Loucy (cell line): ENCODE data around the gene MACO1.

Experiments
- H2AFZ ChIP-seq: fragments of 200-600 bp; sonication (generic); 2 replicates; pipeline ENCODE4 v1.6.0; 2016; ENCODE audit warnings: antibody characterized with exemption, mild to moderate bottlenecking, low read length, moderate library complexity
- H3F3A ChIP-seq: fragments of 200-600 bp; 2 replicates; pipeline ENCODE4 v1.6.0; 2016; ENCODE audit warnings: antibody characterized with exemption, low read depth, mild to moderate bottlenecking
- H3K27me3 ChIP-seq: fragments of 200-600 bp; sonication (generic); 2 replicates; pipeline ENCODE4 v1.6.1; 2014; ENCODE audit warnings: low read length, mild to moderate bottlenecking; ENCODE audit not compliant: insufficient read depth, poor library complexity, severe bottlenecking
- H3K36me3 ChIP-seq: fragments of 200-600 bp; sonication (generic); 2 replicates; pipeline ENCODE4 v1.6.1; 2016; ENCODE audit warnings: low read length; ENCODE audit not compliant: insufficient read depth
- H3K4me1 ChIP-seq: fragments of 200-600 bp; sonication (generic); 2 replicates; pipeline ENCODE4 v1.5.1; 2014; ENCODE audit warnings: low read length, mild to moderate bottlenecking; ENCODE audit not compliant: insufficient read depth, poor library complexity, severe bottlenecking
- H3K4me2 ChIP-seq: fragments of 200-600 bp; sonication (generic); 2 replicates; pipeline ENCODE4 v1.6.0; 2014; ENCODE audit warnings: antibody characterized with exemption, low read length, low read depth, mild to moderate bottlenecking; ENCODE audit not compliant: poor library complexity, severe bottlenecking
- H3K4me3 ChIP-seq: fragments of 200-600 bp; sonication (generic); 2 replicates; pipeline ENCODE4 v1.5.1; 2014; ENCODE audit warnings: low read length, mild to moderate bottlenecking, mixed read lengths; ENCODE audit not compliant: poor library complexity, severe bottlenecking
- H3K79me2 ChIP-seq: fragments of 200-600 bp; sonication (generic); 2 replicates; pipeline ENCODE4 v1.6.1; 2014; ENCODE audit warnings: low read length; ENCODE audit not compliant: insufficient read depth
- H3K9ac ChIP-seq: fragments of 200-600 bp; sonication (generic); 2 replicates; pipeline ENCODE4 v1.6.0; 2014; ENCODE audit warnings: mild to moderate bottlenecking, low read depth, low read length, moderate library complexity; ENCODE audit not compliant: poor library complexity, severe bottlenecking
- H3K9me2 ChIP-seq: fragments of 200-600 bp; sonication (generic); replicated peaks from 2 replicates; pipeline ENCODE4 v1.6.1; 2016; ENCODE audit warnings: low read depth, low read length, mixed read lengths
- H3K9me3 ChIP-seq: fragments of 200-600 bp; sonication (generic); 2 replicates; pipeline ENCODE4 v1.6.1; 2014; ENCODE audit warnings: mild to moderate bottlenecking, antibody characterized with exemption, low read length, low read depth; ENCODE audit not compliant: insufficient read depth
- H4K20me1 ChIP-seq: fragments of 200-600 bp; sonication (generic); 2 replicates; pipeline ENCODE4 v1.6.0; 2014; ENCODE audit warnings: antibody characterized with exemption, low read length, mild to moderate bottlenecking; ENCODE audit not compliant: insufficient read depth, poor library complexity, severe bottlenecking
- EZH2phosphoT487 ChIP-seq: fragments of 200-600 bp; IDR thresholded peaks from 2 replicates; pipeline ENCODE4 v1.6.1; 2018; ENCODE audit warnings: antibody characterized with exemption, mild to moderate bottlenecking, moderate library complexity, borderline replicate concordance
- TF ChIP-seq, protein P1 (sequence below): fragments of 200-600 bp; sonication (generic); conservative IDR thresholded peaks from 2 replicates; pipeline ENCODE4 v1.5.1; 2014; ENCODE audit warnings: mild to moderate bottlenecking, antibody characterized with exemption, low read length

The MACO1 gene

DNA sequence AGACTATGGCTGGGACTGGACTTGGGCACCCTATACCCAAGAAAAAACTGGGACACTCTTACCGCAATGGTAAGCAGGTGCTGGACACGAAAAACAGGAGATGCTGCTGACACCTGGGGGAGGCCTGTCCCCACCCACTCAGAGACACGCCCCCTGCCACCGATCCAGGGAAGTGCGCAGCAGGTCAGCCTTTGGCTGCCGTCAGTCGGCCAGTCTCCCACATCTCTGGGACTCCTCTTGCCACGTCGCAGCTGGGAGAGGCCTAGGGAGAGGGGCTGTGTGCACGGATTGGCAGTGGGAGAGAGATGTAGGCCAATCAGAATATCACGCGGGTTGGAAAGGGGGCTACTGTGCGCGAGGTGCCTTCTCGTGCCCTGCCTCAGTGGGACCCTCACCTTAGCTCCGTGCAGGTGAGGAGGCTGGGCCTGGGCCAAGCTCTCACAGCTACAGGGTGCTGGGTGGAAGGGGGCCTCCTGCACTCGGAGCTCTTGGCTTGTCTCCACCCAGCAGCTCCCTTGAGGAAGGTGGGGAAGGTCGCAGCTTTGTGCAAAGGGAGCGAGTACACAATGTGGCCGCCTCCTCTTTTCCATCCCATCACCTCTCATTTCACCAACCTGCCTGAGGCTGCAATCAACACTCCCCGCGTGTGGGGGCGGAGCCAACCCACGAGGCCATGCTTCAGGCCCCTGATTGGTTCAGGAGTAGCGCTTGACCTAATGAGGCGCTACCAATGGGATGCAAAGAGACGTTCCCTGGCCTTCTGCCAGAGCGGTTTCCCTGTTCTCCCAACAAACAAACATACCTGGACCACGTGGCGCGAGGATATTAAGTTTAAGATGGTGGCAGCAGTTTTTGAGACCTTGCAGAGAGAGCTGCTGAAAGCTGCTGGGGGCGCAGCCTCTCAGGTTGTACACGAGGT is 87.0 kb downstream of the MACO1 start:
- Histone ChIP-seq H3K9me2 (no peaks in the 10 kb centered on the region), H2AFZ (no peak overlapping the region), H3F3A (no peaks in the 10 kb centered on the region), H3K9me3 (no peaks in the 10 kb centered on the region), H3K79me2 (no peaks in the 10 kb centered on the region), H3K27me3 (no peaks in the 10 kb centered on the region), H4K20me1 (no peaks in the 10 kb centered on the region), H3K4me2 (no peak overlapping the region), H3K9ac (no peak overlapping the region), H3K4me3 (no peak overlapping the region), H3K4me1 (no peaks in the 10 kb centered on the region), H3K36me3 (no peaks in the 10 kb centered on the region)
- TF ChIP-seq, protein P1, sequence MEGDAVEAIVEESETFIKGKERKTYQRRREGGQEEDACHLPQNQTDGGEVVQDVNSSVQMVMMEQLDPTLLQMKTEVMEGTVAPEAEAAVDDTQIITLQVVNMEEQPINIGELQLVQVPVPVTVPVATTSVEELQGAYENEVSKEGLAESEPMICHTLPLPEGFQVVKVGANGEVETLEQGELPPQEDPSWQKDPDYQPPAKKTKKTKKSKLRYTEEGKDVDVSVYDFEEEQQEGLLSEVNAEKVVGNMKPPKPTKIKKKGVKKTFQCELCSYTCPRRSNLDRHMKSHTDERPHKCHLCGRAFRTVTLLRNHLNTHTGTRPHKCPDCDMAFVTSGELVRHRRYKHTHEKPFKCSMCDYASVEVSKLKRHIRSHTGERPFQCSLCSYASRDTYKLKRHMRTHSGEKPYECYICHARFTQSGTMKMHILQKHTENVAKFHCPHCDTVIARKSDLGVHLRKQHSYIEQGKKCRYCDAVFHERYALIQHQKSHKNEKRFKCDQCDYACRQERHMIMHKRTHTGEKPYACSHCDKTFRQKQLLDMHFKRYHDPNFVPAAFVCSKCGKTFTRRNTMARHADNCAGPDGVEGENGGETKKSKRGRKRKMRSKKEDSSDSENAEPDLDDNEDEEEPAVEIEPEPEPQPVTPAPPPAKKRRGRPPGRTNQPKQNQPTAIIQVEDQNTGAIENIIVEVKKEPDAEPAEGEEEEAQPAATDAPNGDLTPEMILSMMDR, result no peak; the same call in 1 of the 2 replicates
- TF ChIP-seq EZH2phosphoT487, result no peak

DNA sequence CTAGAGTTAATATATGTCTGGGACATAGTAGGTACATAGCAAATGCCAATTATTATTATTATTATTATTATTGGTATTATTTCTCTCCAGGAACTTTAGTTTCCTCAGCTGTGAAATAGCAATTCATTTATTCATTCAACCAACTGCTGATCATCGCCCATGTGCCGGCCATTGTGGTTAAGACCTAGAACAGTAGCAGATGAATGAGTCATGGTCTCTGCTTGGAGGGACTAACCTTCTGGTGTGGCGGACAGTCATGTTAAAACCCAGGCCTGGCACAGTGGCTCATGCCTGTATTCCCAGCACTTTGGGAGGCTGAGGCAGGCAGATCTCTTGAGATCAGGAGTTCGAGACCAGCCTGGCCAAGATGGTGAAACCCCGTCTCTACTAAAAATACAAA is 88.9 kb downstream of the MACO1 start:
- H3K36me3 ChIP-seq, result no peaks in the 10 kb centered on the region
- no peak for TF ChIP-seq EZH2phosphoT487
- TF ChIP-seq, protein P1, result no peak
- no peak overlapping the region for H3K9ac ChIP-seq
- no peak overlapping the region for H3K4me3 ChIP-seq
- H3K79me2 ChIP-seq, result no peaks in the 10 kb centered on the region
- no peaks in the 10 kb centered on the region for H3K9me3 ChIP-seq
- no peak overlapping the region for H3K4me2 ChIP-seq
- H4K20me1 ChIP-seq, result no peaks in the 10 kb centered on the region
- no peak overlapping the region for H2AFZ ChIP-seq
- no peaks in the 10 kb centered on the region for H3K4me1 ChIP-seq
- no peaks in the 10 kb centered on the region for H3F3A ChIP-seq
- no peaks in the 10 kb centered on the region for H3K9me2 ChIP-seq
- no peaks in the 10 kb centered on the region for H3K27me3 ChIP-seq

DNA sequence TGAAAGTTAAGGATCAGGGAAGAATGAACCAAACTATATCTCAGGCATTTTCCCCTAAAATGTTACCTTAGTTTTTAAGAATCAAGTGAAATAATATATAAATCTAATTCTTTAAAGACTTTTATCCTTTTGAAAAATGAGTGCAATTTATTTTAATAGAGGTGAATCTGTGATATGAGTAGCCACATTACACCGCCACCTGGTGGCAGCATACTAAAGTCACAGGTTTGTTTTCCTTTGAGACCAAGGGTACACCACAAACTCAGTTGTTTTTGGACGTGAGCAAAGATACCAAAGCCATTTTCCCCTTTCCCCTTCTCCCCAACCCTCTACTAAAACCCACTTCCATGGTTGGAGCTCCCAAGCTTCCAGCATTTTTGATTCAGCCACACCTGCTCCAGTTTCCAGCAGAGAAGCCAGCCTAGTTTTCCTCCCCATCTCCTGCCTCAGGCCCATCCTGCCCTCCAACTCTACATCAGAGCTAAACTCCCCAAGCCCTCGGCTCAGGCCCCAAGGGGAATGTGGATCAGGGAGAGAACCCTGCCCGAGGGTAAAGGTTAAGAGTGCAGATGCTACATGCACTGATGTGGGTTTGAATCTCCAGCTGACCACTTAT is 89.9 kb downstream of the MACO1 start:
- H3K4me2 ChIP-seq, result no peak overlapping the region
- H3K4me3 ChIP-seq, result no peak overlapping the region
- H2AFZ ChIP-seq, result peak overlapping the region; percentile 79
- no peaks in the 10 kb centered on the region for H3K9me3 ChIP-seq
- no peaks in the 10 kb centered on the region for H3K79me2 ChIP-seq
- H3F3A ChIP-seq, result no peaks in the 10 kb centered on the region
- no peaks in the 10 kb centered on the region for H3K36me3 ChIP-seq
- no peaks in the 10 kb centered on the region for H3K27me3 ChIP-seq
- TF ChIP-seq EZH2phosphoT487, result no peak
- TF ChIP-seq, protein P1, result peak; percentile 84
- no peak overlapping the region for H3K9ac ChIP-seq
- no peaks in the 10 kb centered on the region for H3K4me1 ChIP-seq
- H3K9me2 ChIP-seq, result no peaks in the 10 kb centered on the region
- no peaks in the 10 kb centered on the region for H4K20me1 ChIP-seq
